ENCODE measurements around the gene MED27. TPM values are rescaled to one million over a fixed set of nuclear protein-coding genes. Genes with fewer than 3 reads are reported as not detected.

The MED27 gene
- total and polyA plus RNA-seq, 9 of the 15 experiments (the other 6 are each of a cell fraction or from before 2014, with no cell fraction given) = 24.4 to 91.0 (median 36.1) TPM

GRCh38 chr9:131812116-131812790 lies 267.4 kb downstream of the MED27 start (continued):
- TF ChIP-seq ESRRA (IDR thresholded peaks at IDR 0.05; ENCODE audit: borderline replicate concordance, low read depth) (no peak), PATZ1 (CRISPR knock-in tag; IDR thresholded peaks at IDR 0.05; ENCODE audit: borderline replicate concordance) (no peak), ZNF41 (CRISPR knock-in tag; conservative IDR thresholded peaks at IDR 0.05) (no peak), PCBP1 (IDR thresholded peaks at IDR 0.05; ENCODE audit: low read depth, low read length, poor library complexity, severe bottlenecking) (no peak), MGA (IDR thresholded peaks at IDR 0.05) (no peak)

Data from K562 (cell line).